NCI-H2029 (cell line): ENCODE measurements around the gene REEP5.
A peak's percentile ranks its signal among the peaks of the same experiment; 100 is the strongest.
"Not testable (repeated sequence)": the region's sequence is repeated elsewhere in the genome, so short reads cannot be mapped to it uniquely, and the experiment has no call there.

Source experiments
- DNase-seq: peaks from one replicate; lab custom pipeline; 2025; lab: John Stamatoyannopoulos, UW

REEP5 gene

GRCh38 chr5:112886975-112887374, 35.1 kb downstream of the REEP5 start:
- DNase-seq = no peak

- no peak for DNase-seq
These were observed 37.0 kb downstream of the REEP5 start for GRCh38 chr5:112885001-112885400.

GRCh38 chr5:112883192-112883591, 38.8 kb downstream of the REEP5 start:
- no peak for DNase-seq

- DNase-seq = no peak
These were observed 41.6 kb downstream of the REEP5 start for GRCh38 chr5:112880219-112880964.

- no peak for DNase-seq
These were observed 43.3 kb downstream of the REEP5 start for GRCh38 chr5:112878760-112879159.

GRCh38 chr5:112878101-112878500, 43.9 kb downstream of the REEP5 start:
- DNase-seq = no peak

- no peak for DNase-seq
These were observed 45.7 kb downstream of the REEP5 start for GRCh38 chr5:112876362-112876761.

GRCh38 chr5:112870966-112871365, 51.1 kb downstream of the REEP5 start:
- no peak for DNase-seq

GRCh38 chr5:112869948-112870347, 52.1 kb downstream of the REEP5 start:
- no peak for DNase-seq

- no peak for DNase-seq
These were observed 54.6 kb downstream of the REEP5 start for GRCh38 chr5:112867411-112867810.

GRCh38 chr5:112866739-112867138, 55.3 kb downstream of the REEP5 start:
- DNase-seq = no peak

GRCh38 chr5:112865128-112865527, 56.9 kb downstream of the REEP5 start:
- no peak for DNase-seq

GRCh38 chr5:112863549-112863948, 58.5 kb downstream of the REEP5 start:
- no peak for DNase-seq

GRCh38 chr5:112862085-112862484, 59.9 kb downstream of the REEP5 start:
- DNase-seq = no peak

GRCh38 chr5:112861638-112861985, 60.4 kb downstream of the REEP5 start:
- DNase-seq = no peak

- DNase-seq = peak; percentile 97
These were observed 60.9 kb downstream of the REEP5 start, which contains the start of gene SRP19 for GRCh38 chr5:112860929-112861637. SRP19 (plus strand) TSS chr5:112861287; CDS start chr5:112861377, 90 bp downstream.

GRCh38 chr5:112860571-112860928, 61.5 kb downstream of the REEP5 start:
- not testable (repeated sequence) for DNase-seq

- no peak for DNase-seq
These were observed 64.2 kb downstream of the REEP5 start for GRCh38 chr5:112857866-112858265.

GRCh38 chr5:112854651-112855050, 67.4 kb downstream of the REEP5 start:
- DNase-seq = no peak

- no peak for DNase-seq
These were observed 72.1 kb downstream of the REEP5 start for GRCh38 chr5:112849912-112850311.

GRCh38 chr5:112848116-112848811, 73.8 kb downstream of the REEP5 start:
- DNase-seq = peak; percentile 68

GRCh38 chr5:112847306-112847705, 74.7 kb downstream of the REEP5 start:
- DNase-seq = no peak

- DNase-seq = no peak
These were observed 75.5 kb downstream of the REEP5 start for GRCh38 chr5:112846556-112846955.
